Ishikawa (cell line): ENCODE data around the gene PLIN3.

Experiments used
- CEBPB ChIP-seq: IDR thresholded peaks from 2 replicates; pipeline ENCODE4 v1.6.1; 2012
- CREB1 ChIP-seq: IDR thresholded peaks from 2 replicates; pipeline ENCODE4 v1.6.1; 2012; ENCODE audit warnings: low read depth
- EGR1 ChIP-seq: IDR thresholded peaks from 2 replicates; pipeline ENCODE4 v1.6.1; 2012
- EP300 ChIP-seq: IDR thresholded peaks from 2 replicates; pipeline ENCODE4 v1.6.1; 2012; ENCODE audit warnings: borderline replicate concordance
- FOXM1 ChIP-seq: IDR thresholded peaks from 2 replicates; pipeline ENCODE4 v1.6.1; 2012; ENCODE audit warnings: low read depth, borderline replicate concordance
- MAX ChIP-seq: IDR thresholded peaks from 2 replicates; pipeline ENCODE4 v1.6.1; 2012
- NFIC ChIP-seq: IDR thresholded peaks from 2 replicates; pipeline ENCODE4 v1.6.1; 2012
- RAD21 ChIP-seq: IDR thresholded peaks from 2 replicates; pipeline ENCODE4 v1.6.1; 2012; ENCODE audit warnings: low read depth
- REST ChIP-seq: IDR thresholded peaks from 2 replicates; pipeline ENCODE4 v1.6.1; 2012; ENCODE audit warnings: low read depth, mild to moderate bottlenecking
- TAF1 ChIP-seq: IDR thresholded peaks from 2 replicates; pipeline ENCODE4 v1.6.1; 2012; ENCODE audit warnings: low read depth, mild to moderate bottlenecking
- TCF12 ChIP-seq: IDR thresholded peaks from 2 replicates; pipeline ENCODE4 v1.6.1; 2012; ENCODE audit warnings: low read depth
- TEAD4 ChIP-seq: IDR thresholded peaks from 2 replicates; pipeline ENCODE4 v1.6.1; 2012
- YY1 ChIP-seq: IDR thresholded peaks from 2 replicates; pipeline ENCODE4 v1.6.1; 2012; ENCODE audit warnings: low read depth

- TF ChIP-seq MAX (0 out of 2 replicates have a peak, but pooled peaks have one; percentile 35), EGR1 (no peak), YY1 (no peak), RAD21 (0 out of 2 replicates have a peak, but pooled peaks have one; percentile 1), TAF1 (no peak), FOXM1 (no peak), REST (no peak), EP300 (peak; percentile 25; the same call in 1 of the 2 replicates), CREB1 (no peak), NFIC (0 out of 2 replicates have a peak, but pooled peaks have one; percentile 8), TEAD4 (peak; percentile 52), CEBPB (no peak), TCF12 (0 out of 2 replicates have a peak, but pooled peaks have one; percentile 44)
Measured at GRCh38 chr19:4870025-4870700, 2.7 kb upstream of the PLIN3 start.
